NT2/D1 (cell line): Measurements from ENCODE around the gene MAGI1.

Experiments used
- DNase-seq: peaks from one replicate; pipeline ENCODE4 v3.0.0-alpha.2; 2011; ENCODE audit warnings: low read depth, low spot score
- H3K27me3 ChIP-seq: 2 replicates; pipeline ENCODE4 v1.6.0; 2011; ENCODE audit warnings: mild to moderate bottlenecking; ENCODE audit not compliant: insufficient read length, insufficient read depth
- H3K36me3 ChIP-seq: 2 replicates; pipeline ENCODE4 v1.6.1; 2011; ENCODE audit warnings: mild to moderate bottlenecking, low read length, mixed read lengths; ENCODE audit not compliant: insufficient read depth, insufficient read length
- H3K4me1 ChIP-seq: 2 replicates; pipeline ENCODE4 v1.5.1; 2011; ENCODE audit not compliant: insufficient read depth, insufficient read length
- H3K4me3 ChIP-seq: 2 replicates; pipeline ENCODE4 v1.5.1; 2011; ENCODE audit warnings: low read depth; ENCODE audit not compliant: insufficient read length
- H3K9ac ChIP-seq: 2 replicates; pipeline ENCODE4 v1.6.0; 2011; ENCODE audit warnings: low read depth; ENCODE audit not compliant: insufficient read length
- H3K9me3 ChIP-seq: 2 replicates; pipeline ENCODE4 v1.5.1; 2011; ENCODE audit warnings: mild to moderate bottlenecking, low read length; ENCODE audit not compliant: insufficient read depth
- SUZ12 ChIP-seq: IDR thresholded peaks from 2 replicates; pipeline ENCODE4 v1.6.1; 2011; ENCODE audit not compliant: insufficient read length, insufficient read depth; ENCODE audit errors: extremely low read depth
- YY1 ChIP-seq: IDR thresholded peaks from 2 replicates; pipeline ENCODE4 v1.6.1; 2011; ENCODE audit not compliant: insufficient read length, insufficient read depth
- ZNF274 ChIP-seq: IDR thresholded peaks from 2 replicates; pipeline ENCODE4 v1.6.1; 2011; ENCODE audit warnings: mild to moderate bottlenecking, low read depth, low read length

The MAGI1 gene

DNA sequence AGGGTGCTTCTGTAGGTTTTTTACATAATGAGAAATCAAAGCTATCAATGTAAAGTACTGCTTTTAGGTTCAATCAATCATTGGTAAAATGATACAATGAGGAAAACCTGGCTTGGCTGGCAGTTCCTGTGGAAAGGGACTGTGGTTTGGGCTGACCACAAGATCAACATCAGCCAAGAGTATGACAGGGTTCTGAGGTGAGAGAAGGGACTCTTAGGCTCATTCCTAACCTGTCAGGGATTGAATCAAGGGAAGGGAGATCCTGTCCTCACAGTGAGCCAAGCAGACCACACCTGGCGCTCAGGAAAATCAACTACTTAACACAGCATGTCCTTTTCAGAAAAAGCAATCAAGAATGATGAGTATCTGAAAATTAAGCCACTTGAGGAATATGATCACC lies 111.1 kb downstream of the MAGI1 start:
- H3K4me1 ChIP-seq = no peaks in the 10 kb centered on the region
- no peak overlapping the region for H3K9ac ChIP-seq
- H3K9me3 ChIP-seq = no peaks in the 10 kb centered on the region
- TF ChIP-seq SUZ12 (no peak), ZNF274 (no peak), YY1 (no peak)
- DNase-seq = no peak
- H3K36me3 ChIP-seq = no peaks in the 10 kb centered on the region
- H3K4me3 ChIP-seq = no peak overlapping the region
- H3K27me3 ChIP-seq = no peaks in the 10 kb centered on the region

GRCh38 chr3:65925254-65925954 lies 113.3 kb downstream of the MAGI1 start:
- no peaks in the 10 kb centered on the region for H3K36me3 ChIP-seq
- no peaks in the 10 kb centered on the region for H3K9me3 ChIP-seq
- H3K4me1 ChIP-seq = no peaks in the 10 kb centered on the region
- H3K9ac ChIP-seq = no peak overlapping the region
- DNase-seq = no peak
- no peaks in the 10 kb centered on the region for H3K27me3 ChIP-seq
- no peak overlapping the region for H3K4me3 ChIP-seq
- TF ChIP-seq YY1 = no peak
- no peak for TF ChIP-seq SUZ12

DNA sequence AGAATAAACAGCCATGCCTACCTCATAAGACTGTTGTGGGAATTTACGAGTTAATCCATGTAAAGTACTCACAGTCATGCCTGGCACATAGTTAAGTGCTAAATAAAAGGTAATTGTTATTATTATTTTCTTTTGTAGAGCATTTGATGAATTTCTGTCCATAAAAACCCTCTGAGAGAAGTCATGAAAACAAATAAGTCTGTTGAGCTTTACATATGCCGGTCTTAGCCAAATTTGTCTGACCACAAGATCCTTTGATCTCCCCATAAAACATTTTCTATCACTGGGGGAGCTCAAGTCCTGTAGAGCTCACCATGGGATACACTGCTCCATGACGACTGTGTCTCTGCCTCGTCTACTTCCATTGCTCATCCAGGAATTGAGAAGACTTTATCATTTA lies 114.0 kb downstream of the MAGI1 start:
- no peak for TF ChIP-seq SUZ12
- TF ChIP-seq YY1 = no peak
- no peak for TF ChIP-seq ZNF274
- H3K27me3 ChIP-seq = no peaks in the 10 kb centered on the region
- H3K4me1 ChIP-seq = no peaks in the 10 kb centered on the region

DNA sequence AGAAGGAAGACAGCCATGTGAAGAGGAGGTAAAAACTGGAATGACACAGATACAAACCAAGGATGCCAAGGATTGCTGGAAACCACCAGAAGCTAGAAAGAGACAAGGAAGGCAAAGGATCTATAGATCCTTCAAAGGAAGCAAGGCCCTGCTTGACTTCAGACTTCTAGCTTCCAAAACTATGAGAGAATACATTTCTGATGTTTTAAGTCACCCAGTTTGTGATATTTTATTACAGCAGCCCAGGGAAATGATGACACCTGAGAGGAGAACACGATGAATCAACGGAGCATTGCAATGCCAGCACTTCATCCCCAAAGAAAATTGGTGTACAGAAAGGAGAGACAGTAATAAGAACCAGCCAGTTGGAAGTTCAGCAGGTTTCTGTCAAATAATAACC lies 116.3 kb downstream of the MAGI1 start:
- H3K9me3 ChIP-seq = peaks cover 5% of the 10 kb centered on the region
- H3K9ac ChIP-seq = no peak overlapping the region
- no peaks in the 10 kb centered on the region for H3K4me1 ChIP-seq
- no peak overlapping the region for H3K4me3 ChIP-seq
- no peak for TF ChIP-seq YY1
- no peak for TF ChIP-seq ZNF274
- TF ChIP-seq SUZ12 = no peak
- H3K27me3 ChIP-seq = no peaks in the 10 kb centered on the region
- no peak for DNase-seq
- no peaks in the 10 kb centered on the region for H3K36me3 ChIP-seq

More for the DNA sequence above, 114.0 kb downstream of the MAGI1 start:
- Histone ChIP-seq H3K36me3 (no peaks in the 10 kb centered on the region), H3K9ac (no peak overlapping the region), H3K9me3 (no peaks in the 10 kb centered on the region), H3K4me3 (no peak overlapping the region)
- DNase-seq = no peak

- Histone ChIP-seq H3K9ac (no peak overlapping the region), H3K4me1 (no peaks in the 10 kb centered on the region), H3K27me3 (no peaks in the 10 kb centered on the region), H3K4me3 (no peak overlapping the region), H3K9me3 (peaks cover 12% of the 10 kb centered on the region), H3K36me3 (no peaks in the 10 kb centered on the region)
- no peak for DNase-seq
- TF ChIP-seq ZNF274 = no peak
- TF ChIP-seq SUZ12 = no peak
- no peak for TF ChIP-seq YY1
These were observed 118.9 kb downstream of the MAGI1 start for GRCh38 chr3:65919826-65920225.

DNA sequence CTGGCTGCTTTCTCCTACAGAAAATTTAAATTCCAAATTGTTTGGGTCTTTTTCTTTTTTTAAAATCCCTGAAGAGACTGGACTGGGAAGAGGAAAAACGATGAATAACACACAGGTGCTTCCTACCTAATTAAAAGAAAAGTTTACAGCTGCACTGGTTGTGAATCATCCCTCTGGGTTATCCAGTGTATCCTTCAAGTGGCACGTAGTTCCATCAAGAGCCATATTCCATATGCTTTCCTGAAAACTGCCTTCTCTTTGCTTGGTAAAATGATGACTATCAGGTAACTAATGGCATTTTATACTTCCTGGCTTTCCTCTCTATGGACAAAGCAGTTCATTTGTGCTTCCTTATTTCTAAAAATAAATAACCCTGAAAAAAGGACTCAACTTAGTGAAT lies 123.2 kb downstream of the MAGI1 start:
- H3K27me3 ChIP-seq = no peaks in the 10 kb centered on the region
- DNase-seq = no peak
- H3K36me3 ChIP-seq = no peaks in the 10 kb centered on the region
- H3K4me3 ChIP-seq = no peak overlapping the region
- no peak overlapping the region for H3K9ac ChIP-seq
- no peaks in the 10 kb centered on the region for H3K4me1 ChIP-seq
- TF ChIP-seq ZNF274 (no peak), YY1 (no peak), SUZ12 (no peak)
- peaks cover 12% of the 10 kb centered on the region for H3K9me3 ChIP-seq

- DNase-seq = no peak
- no peak for TF ChIP-seq YY1
- TF ChIP-seq SUZ12 = no peak
- TF ChIP-seq ZNF274 = no peak
- H3K9me3 ChIP-seq = peaks cover 12% of the 10 kb centered on the region
- no peaks in the 10 kb centered on the region for H3K4me1 ChIP-seq
- no peak overlapping the region for H3K9ac ChIP-seq
- H3K4me3 ChIP-seq = no peak overlapping the region
- no peaks in the 10 kb centered on the region for H3K36me3 ChIP-seq
- no peaks in the 10 kb centered on the region for H3K27me3 ChIP-seq
These were observed 123.9 kb downstream of the MAGI1 start for GRCh38 chr3:65914740-65915367.
